ENCODE results near the gene SLC30A1. TPM values are rescaled to one million over a fixed set of nuclear protein-coding genes. Genes with fewer than 3 reads are reported as not detected.

Gene SLC30A1
- total and polyA plus RNA-seq, 2 of the 13 experiments (the other 11 are each of a cell fraction or from before 2014, with no cell fraction given) = 5.9 to 24.4 TPM

GRCh38 chr1:211609120-211610024, 30.4 kb upstream of the SLC30A1 start (continued):
- TF ChIP-seq KLF9 (CRISPR knock-in tag; IDR thresholded peaks at IDR 0.05; ENCODE audit: low read depth) (0 out of 2 replicates have a peak, but pooled peaks have one; percentile 14), ZNF747 (CRISPR knock-in tag; IDR thresholded peaks at IDR 0.05; ENCODE audit: borderline replicate concordance) (peak; percentile 26; the same call in 1 of the 2 replicates), ZNF543 (CRISPR knock-in tag; IDR thresholded peaks at IDR 0.05) (peak; percentile 50; the same call in 1 of the 2 replicates), RFX1 (IDR thresholded peaks at IDR 0.05) (no peak), ZNF512B (CRISPR knock-in tag; IDR thresholded peaks at IDR 0.05; ENCODE audit: borderline replicate concordance) (no peak), KLF16 (CRISPR knock-in tag; IDR thresholded peaks at IDR 0.05) (peak in 1 of 2 experiments; percentile 57; a peak in 2 of 4 replicates), ZNF331 (CRISPR knock-in tag; IDR thresholded peaks at IDR 0.05) (peak; percentile 72; the same call in 1 of the 2 replicates), ZNF121 (CRISPR knock-in tag; IDR thresholded peaks at IDR 0.05) (no peak), PPARG (CRISPR knock-in tag; conservative IDR thresholded peaks at IDR 0.05) (peak; percentile 75; the same call in 1 of the 2 replicates), MLX (CRISPR knock-in tag; IDR thresholded peaks at IDR 0.05) (peak; percentile 28; the same call in 1 of the 2 replicates), ZNF629 (CRISPR knock-in tag; conservative IDR thresholded peaks at IDR 0.05) (0 out of 2 replicates have a peak, but pooled peaks have one; percentile 1), GATAD1 (CRISPR knock-in tag; IDR thresholded peaks at IDR 0.05) (peak; percentile 54), ZMYM2 (CRISPR knock-in tag; IDR thresholded peaks at IDR 0.05) (peak; percentile 37; the same call in 1 of the 2 replicates), ZNF292 (CRISPR knock-in tag; IDR thresholded peaks at IDR 0.05; ENCODE audit: borderline replicate concordance, low read depth) (0 out of 2 replicates have a peak, but pooled peaks have one; percentile 11), ETS1 (CRISPR knock-in tag; IDR thresholded peaks at IDR 0.05) (no peak)
- TF ChIP-seq, protein P1, sequence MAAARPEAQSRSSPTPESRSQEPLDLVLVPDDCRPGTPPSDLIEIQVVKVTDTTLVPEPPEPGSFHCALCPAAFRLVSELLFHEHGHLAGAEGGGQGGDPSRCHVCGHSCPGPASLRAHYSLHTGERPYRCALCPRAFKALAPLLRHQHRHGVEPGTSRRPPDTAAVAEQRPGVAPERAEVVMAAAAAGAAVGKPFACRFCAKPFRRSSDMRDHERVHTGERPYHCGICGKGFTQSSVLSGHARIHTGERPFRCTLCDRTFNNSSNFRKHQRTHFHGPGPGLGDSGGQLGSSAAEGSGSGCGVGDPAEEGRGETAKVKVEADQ (CRISPR knock-in tag; IDR thresholded peaks at IDR 0.05; ENCODE audit: borderline replicate concordance) = peak; percentile 55; the same call in 1 of the 2 replicates
- TF ChIP-seq, protein P2, sequence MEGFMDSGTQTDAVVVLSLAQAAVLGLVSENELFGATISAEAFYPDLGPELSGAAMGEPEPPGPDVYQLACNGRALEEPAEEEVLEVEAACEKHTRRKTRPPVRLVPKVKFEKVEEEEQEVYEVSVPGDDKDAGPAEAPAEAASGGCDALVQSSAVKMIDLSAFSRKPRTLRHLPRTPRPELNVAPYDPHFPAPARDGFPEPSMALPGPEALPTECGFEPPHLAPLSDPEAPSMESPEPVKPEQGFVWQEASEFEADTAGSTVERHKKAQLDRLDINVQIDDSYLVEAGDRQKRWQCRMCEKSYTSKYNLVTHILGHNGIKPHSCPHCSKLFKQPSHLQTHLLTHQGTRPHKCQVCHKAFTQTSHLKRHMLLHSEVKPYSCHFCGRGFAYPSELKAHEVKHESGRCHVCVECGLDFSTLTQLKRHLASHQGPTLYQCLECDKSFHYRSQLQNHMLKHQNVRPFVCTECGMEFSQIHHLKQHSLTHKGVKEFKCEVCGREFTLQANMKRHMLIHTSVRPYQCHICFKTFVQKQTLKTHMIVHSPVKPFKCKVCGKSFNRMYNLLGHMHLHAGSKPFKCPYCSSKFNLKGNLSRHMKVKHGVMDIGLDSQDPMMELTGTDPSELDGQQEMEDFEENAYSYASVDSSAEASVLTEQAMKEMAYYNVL (CRISPR knock-in tag; IDR thresholded peaks at IDR 0.05; ENCODE audit: borderline replicate concordance) = peak; percentile 69; the same call in 1 of the 2 replicates
- TF ChIP-seq, protein P3, sequence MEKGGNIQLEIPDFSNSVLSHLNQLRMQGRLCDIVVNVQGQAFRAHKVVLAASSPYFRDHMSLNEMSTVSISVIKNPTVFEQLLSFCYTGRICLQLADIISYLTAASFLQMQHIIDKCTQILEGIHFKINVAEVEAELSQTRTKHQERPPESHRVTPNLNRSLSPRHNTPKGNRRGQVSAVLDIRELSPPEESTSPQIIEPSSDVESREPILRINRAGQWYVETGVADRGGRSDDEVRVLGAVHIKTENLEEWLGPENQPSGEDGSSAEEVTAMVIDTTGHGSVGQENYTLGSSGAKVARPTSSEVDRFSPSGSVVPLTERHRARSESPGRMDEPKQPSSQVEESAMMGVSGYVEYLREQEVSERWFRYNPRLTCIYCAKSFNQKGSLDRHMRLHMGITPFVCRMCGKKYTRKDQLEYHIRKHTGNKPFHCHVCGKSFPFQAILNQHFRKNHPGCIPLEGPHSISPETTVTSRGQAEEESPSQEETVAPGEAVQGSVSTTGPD (CRISPR knock-in tag; IDR thresholded peaks at IDR 0.05) = peak; percentile 62; the same call in 1 of the 2 replicates

Data from HepG2 (cell line).